ENCODE measurements around the gene DIP2C.

Gene DIP2C

DNA sequence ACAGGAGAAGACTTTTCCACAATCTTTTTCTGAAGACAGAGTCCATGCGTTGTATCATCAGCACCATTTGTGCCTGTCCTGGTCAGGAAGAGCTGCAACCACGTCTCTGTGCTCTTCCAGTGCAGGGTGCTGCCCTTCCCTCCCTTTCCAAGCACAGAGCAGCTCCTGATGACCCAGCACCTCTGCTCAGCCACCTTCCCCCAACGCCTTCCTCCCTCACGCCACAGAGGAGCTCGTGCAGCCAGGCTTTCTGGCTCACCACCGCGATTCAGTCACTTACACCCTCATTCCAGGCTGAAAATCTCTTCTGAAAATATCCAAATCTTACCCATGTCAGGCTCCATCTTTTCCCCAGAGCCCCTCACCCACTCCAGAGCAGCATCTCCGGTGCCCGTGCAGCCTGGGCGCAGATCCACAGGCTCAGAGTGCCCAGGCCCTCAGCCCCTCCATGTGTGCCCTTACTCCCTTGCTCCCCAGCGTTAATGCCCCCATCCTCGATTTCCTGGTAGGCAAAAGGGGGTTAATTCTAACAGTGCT, 181.5 kb downstream of the DIP2C start:
- DNase-seq: no peak

DNA sequence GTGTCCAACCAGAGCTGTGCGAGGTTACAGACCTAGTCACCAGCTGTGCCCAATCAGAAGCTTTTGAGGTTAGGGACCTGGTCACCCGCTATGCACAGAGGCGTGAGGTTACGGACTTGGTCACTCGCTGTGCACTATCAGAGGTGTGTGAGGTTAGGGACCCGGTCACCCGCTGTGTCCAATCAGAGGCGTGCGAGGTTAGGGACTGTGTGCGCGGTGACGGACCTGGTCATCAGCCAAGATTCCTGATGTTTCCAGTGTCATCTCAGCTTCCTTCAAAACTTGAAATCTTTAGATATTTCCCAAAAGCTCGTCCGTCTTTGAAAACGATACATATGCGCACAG, 182.1 kb downstream of the DIP2C start:
- DNase-seq: no peak

DNA sequence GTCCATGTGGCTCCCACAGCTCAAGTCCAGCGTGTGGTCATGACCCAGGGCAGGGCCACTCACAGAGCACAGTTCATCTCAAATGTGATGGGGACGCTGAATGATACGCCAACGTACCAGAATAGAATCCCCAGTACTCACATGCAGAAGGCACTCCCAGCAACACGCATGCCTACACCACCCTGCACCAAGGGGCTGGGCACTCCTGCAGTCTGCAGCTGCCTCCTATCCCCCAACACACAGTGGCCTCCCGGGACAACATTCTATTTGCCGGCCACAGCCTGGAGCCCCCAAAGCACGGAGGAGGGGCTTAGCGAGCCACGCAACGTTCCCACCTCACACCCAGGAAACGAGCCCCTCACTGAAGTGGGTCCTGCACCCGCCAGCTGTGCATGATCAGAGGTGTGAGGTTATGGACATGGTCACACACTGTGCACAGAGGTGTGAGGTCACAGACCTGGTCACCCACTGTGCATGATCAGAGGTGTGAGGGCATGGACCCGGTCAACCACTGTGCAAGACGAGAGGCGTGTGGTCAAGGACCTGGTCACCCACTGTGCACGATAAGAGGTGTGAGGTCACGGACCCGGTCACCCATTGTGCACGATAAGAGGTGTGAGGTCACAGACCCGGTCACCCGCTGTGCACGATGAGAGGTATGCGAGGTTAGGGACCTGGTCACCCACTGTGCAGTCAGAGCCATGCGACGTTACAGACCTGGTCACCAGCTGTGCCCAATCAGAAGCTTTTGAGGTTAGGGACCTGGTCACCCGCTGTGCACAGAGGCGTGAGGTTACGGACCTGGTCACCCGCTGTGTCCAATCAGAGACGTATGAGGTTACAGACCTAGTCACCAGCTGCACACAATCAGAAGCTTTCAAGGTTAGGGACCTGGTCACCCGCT, 182.8 kb downstream of the DIP2C start:
- DNase-seq: no peak

DNA sequence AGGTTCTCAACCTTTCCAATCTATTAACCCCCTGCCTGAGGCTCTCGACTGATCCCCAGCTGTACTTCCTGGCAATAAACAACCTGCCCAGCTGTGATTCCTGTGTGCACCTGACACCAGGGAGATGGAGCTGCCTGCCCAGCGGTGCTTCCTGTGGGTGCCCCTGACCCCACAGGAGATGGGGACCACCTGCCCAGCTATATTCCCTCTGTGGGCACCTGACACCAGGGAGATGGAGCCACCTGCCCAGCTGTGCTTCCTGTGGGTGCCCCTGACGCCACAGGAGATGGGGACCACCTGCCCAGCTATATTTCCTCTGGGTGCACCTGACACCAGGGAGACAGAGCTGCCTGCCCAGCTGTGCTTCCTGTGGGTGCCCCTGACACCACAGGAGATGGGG, 184.0 kb downstream of the DIP2C start:
- DNase-seq: no peak

DNA sequence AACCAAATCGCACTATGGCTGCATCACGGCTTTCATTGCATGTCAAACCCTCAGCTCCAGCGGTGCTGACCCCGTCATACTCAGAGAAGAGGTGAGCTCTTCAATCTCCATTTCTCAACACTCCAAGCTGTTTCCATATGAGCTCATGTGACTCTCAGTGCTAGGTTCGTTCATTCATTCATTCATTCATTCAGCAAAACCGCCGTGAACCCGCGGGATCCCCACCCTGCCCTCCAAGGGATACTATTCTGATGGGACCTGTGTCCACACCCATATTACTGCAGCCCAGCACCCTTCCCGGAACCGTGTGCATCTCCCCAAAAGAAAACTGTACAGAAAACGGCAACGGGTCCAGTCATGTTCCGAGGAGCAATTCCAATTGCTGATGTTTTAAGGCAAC, 184.7 kb downstream of the DIP2C start:
- DNase-seq: no peak

DNA sequence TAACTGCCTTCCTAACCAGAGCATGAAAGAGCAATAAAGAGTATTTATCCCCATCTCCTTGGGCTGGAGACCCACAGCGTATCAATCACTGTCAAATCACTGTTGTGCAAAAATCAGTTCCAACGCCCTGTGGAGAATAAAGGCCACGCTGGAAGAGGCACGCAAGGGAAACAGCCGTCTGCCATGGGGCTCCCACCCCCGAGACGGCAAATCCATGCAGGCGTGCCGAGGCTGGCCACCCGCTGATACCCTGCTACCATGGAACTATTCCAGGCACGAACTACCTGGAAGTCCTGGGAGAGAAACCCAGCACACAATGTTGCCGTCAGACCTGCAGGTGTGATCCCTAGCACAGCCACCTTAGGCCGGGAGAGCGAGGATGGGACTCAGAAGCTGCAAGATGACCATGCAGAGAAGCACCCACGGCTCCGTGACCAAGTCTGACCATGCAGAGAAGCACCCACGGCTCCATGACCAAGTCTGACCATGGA, 185.3 kb downstream of the DIP2C start:
- DNase-seq: no peak

DNA sequence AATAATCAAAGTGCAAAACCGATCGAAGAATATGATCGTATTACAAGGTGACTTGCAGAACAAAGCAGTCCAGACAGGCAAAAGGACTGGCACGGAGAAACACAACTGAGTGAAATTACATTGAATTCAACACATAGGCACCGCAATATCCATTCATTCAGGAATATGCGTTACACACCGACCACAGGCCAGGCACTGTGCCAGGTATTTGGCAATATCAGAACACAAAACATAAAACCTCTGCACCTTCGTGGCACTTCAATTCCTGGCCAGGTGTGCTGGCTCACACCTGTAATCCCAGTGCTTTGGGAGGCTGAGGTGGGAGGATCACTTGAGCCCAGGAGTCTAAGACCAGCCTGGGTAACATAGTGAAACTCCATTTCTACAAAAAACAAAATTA, 187.9 kb downstream of the DIP2C start:
- no peak for DNase-seq

DNA sequence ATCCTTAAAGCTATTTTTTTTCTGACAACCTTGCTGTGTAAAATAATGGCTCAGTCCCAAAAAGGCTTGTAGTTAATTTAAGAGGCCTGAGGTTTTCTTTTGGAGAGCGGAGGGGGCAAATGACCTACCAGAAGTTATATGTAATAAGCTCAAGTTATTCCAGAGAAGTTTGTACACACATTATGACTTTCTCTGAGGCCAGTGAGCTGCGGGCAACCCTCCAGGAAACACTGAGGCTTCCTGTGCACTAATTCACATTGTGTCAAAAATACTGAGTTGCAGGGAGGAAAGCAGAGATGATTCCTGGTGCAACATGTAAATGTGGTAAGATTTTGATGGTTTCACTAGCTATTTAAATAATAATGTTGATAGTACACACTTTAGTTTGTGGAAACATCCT, 188.6 kb downstream of the DIP2C start:
- DNase-seq: no peak

DNA sequence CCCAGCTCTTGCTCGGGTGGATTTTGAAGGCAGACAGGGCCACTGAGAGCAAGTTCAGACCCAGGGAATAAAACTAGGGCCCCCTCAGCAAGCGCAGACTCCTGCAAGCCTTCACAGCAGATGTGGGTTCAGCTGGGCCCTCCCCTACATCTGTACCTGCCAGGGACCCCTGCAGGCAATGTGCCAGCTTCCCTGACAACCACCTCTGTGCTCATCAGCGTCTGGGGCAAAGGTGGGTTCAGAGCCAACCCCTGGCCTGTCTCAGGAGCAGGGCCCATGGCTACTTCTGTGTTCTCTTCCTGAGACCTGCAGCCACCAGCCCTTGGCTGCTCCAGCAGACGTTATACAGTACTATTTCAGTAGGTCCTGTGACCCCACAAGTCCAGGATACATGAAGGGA, 189.5 kb downstream of the DIP2C start:
- no peak for DNase-seq

DNA sequence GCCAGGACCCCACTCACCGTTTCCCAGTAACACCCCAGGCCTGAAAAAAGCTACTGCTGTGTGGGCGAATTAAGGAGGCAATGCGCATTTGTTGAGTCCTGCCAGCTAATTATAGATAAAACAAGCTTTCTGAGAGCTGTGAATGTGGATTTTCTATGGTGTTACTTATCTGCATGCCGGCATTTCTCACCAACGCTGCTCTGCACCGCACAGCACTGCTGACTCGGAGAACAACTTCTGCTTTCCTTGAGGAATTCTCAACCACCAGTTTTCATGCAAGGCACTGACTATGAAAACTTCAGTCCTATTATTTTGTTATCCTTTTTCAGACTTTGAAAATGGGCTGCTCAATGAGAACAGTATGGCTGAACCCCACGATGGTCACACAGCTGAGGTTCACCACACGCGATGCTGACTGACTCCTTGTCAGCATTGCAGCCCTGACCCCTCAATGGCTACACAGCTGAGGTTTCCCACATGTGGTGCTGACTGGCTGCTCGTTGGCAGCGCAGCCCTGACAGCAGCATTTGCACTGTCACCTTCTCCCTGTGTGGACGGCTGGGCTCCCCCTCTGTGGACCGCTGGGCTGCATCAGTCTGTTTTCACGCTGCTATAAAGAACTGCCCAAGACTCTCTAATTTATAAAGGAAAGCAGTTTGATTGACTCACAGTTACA, 190.6 kb downstream of the DIP2C start:
- no peak for DNase-seq

DNA sequence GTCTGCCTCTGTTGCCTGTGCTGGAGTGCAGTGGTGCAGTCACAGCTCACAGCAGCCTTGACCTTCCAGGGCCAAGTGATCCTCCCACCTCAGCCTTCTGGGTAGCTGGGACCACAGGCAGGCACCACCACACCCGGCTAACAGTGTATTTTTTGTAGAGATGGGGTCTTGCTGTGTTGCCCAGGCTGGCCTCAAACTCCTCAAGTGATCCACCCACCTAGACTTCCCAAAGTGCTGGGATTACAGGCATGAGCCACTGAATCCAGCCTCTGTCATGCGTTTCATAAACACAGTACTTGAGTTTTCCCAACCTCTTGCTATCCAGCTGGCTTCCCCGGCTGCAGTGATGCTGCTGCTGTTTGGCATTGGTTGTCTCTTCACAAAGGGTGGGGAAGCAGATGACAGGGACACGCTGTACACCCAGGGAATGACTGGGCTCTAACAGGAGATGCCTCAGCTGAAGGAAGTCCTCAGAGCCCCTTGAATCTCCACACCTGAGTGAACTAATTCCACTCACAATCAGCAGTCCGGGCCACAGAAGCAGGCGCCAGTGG, 191.5 kb downstream of the DIP2C start:
- DNase-seq: no peak

DNA sequence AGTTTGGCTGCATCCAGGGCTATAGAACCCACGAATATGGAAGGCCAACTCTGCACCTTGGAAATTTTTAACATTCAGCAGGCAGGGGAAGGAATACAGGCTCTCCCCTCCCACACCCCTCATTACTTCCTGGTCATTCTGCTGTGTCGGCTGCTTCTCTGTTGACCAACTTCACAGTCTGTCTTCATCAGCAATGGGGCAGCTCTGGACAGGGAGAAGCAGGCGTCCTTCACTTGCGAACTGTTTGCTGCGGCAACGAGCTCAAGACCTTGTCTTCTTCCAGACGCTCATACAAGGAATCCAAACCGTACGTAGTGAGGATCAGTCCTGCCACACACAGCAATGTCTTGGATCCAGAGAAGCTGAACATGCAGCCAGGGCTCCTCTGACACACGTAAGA, 192.2 kb downstream of the DIP2C start:
- DNase-seq: no peak

DNA sequence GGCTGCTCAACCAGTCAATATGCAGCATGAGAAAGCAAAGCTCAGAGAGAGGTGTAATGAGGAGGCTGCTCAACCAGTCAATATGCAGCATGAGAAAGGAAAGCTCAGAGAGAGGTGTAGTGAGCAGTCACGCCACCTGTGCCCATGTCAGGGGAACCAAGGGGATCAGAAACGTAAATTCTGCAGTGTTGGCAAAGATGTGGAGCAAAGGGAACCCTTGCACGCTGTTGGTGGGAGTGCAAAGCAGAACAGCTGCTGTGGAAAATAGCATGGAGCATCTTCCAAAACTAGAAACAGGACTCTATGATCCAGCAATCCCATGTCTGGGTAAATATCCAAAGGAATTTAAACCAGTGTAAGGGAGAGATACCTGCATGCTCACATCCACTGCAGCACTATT, 194.9 kb downstream of the DIP2C start:
- DNase-seq: no peak

DNA sequence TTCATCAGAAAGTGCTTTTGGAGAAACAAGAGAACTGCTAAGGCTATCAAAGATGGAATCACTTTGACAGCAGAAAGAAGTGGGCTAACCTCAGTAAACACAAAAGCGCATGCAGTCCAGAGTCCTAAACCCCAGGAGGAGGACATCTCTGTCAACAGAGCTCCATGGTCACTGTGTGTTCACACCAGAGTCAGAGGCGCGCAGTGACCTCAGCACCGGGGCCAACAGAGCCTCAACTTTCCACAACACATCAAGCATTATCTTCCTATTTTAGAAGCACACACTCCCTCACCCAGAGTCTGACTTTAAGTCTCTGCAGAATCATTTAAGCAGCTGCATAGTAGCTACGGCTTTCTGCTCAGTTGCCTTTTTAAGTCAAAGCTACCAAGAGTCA, 195.3 kb downstream of the DIP2C start:
- no peak for DNase-seq

DNA sequence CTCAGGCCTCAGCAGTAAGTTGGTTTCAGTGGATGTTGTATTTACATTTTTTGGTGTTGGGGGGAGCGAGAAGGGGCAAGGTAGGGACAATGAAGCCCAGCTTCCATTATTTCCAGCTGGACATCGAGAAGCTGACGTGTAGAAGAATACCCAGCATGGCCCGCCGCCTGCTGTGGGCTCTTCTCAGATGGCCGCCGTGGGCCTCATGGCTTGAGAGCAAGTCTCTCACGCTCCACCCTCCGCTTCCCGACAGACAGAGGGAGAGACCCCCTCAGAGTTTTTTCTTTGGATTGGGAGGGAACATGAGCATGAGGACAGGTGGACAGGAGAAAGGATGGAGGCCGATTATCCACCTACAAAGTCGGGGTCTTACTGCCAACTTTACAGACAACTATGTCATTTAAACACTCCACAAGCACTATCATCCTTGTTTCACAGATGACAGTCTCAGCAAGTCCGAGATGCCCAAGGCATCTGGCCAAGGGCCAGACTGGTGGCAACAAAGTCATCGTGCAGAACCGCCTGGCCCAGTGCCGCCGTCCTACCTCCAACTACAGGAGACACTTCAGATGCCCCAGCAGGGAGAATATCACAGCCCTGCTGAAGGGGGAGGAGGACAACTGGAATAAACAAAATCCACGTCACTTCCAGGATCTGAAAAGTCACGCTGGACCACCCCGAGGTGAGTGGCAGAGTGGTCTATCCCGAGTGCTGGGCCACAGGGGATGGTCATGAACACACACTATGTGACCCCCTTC, 195.9 kb downstream of the DIP2C start:
- no peak for DNase-seq

DNA sequence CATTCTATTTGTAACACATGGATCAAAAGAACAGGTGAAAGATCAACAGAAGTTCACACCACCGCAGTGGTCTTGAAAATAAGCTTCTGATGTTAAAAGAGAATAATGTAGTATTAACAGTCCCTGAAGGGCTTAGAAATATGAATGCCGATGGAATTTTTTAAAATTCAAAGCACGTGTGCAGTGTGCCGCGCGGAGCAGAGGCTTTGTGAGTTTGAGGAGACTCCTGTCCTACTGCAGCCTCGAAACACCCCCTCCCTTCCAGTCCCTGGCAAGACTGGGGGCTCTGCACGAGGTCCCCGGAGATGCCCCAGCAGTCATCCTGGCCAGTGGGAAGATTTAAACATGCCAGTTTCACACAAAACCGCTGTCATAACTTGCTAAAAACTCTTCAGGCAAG, 196.6 kb downstream of the DIP2C start:
- DNase-seq: no peak

DNA sequence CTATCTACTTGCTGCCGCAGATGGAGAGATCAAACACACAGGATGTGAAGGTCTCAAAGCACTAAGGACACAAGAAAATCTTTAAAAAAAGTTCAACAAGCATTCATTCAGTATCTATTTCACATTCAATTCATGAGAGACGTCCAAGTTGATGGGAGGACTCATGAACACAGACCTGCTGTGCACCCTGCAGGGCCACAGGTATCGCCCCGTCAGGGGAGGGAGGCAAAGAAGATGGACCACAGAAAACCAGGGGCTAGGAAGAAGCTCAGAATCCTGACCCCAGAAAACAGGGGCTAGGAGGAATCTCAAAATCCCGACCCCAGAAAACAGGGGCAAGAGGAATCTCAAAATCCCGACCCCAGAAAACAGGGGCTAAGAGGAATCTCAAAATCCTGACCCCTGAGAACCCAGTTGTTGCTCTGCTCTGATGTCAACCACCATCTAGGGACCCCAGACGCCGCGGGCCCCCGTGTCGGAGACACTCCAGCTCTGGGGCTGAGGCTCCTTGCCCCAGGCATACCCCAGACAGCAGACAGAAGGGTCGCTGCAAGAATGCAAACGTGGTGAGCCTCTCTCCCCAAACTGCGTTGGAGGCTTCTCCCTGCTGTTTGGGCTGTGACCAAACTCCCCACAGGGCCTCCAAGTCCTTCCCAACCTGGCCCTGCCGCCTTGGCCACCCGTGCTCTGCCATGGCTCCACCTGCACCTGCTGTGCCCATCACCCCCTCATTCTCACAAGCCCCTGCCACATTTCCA, 197.6 kb downstream of the DIP2C start:
- no peak for DNase-seq

DNA sequence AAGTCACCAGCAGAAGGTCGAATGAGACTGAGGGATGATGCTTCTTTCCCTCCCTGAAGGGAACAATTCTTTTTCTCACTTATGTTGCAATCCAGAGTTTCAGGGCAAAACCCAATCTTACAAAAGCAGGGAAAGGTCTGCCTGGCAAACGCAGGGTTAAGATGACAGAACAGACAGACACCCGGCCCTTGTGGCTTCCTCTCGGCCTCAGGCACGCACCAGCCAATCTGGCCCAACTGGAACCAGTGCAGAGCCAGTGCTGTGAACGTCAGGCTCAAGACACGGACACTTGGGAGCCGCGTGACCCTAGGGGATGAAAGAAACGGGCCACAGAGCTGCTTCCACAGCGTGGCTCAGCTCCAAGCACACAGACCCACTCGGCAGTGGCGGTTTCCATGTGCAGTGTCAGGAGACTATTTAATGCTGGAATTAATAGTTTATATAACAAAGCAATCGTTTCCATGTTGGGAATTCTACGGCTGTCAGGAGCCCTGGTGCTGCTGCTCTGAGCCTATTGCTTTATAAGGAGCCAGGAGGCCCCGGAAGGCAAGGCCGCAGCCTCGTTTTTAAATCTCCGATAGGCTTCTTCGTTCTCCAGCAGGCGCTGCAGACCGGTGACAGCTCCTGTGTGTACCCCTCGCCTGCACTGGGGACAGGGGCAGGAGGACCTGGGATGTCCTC, 198.4 kb downstream of the DIP2C start:
- no peak for DNase-seq

DNA sequence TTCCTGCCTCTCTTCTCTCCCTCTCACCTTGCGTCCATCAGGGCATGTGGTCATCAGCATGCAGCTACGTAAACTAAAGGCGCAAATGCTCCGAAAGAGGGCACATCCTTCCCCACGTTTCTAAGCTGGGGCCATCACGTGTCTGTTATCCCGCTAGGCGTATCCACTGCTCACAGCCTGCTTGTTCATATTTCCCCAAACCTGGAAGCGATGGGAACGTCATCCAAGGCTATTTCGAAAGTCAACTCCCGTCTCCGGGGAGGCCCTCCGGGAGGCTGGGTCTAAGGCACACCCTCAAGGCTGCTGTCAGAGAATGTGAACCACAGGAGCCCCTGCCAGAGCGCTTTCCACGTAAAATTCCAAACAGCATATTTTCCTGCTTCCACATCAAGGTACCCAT, 199.2 kb downstream of the DIP2C start:
- no peak for DNase-seq

DNA sequence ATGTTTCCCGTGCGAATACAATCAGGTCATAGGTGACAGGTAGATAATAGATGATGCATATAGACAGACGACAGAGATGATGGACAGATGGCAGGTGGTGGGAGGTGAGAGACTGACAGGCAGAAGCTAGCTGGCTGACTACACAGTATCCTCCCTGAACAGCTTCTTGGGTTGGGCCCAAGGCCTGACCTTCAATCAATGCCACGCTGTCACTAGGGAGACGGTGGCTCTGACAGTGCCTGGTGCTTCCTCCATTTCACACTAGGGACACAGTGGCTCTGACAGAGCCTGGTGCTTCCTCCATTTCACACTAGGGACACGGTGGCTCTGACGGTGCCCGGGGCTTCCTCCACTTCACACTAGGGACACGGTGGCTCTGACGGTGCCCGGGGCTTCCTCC, 200.1 kb downstream of the DIP2C start:
- no peak for DNase-seq

DNA sequence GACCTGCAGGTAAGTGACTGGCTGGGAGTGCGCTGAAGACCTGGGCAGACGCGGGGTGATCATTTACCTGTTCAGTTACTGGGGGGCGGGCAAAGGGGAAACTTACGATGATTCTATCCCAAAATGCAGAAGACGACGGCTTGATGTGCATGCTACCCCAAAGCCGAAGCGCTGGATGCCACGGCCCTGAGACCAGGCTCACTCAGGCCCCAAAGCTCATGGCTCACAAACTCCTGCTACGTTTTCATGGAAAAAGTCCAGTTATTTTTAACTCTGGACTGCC, 200.6 kb downstream of the DIP2C start:
- no peak for DNase-seq

Measured in effector CD4-positive, alpha-beta T cell (primary cell).